Measurements from ENCODE around the gene FBXW5.

FBXW5 gene

DNA sequence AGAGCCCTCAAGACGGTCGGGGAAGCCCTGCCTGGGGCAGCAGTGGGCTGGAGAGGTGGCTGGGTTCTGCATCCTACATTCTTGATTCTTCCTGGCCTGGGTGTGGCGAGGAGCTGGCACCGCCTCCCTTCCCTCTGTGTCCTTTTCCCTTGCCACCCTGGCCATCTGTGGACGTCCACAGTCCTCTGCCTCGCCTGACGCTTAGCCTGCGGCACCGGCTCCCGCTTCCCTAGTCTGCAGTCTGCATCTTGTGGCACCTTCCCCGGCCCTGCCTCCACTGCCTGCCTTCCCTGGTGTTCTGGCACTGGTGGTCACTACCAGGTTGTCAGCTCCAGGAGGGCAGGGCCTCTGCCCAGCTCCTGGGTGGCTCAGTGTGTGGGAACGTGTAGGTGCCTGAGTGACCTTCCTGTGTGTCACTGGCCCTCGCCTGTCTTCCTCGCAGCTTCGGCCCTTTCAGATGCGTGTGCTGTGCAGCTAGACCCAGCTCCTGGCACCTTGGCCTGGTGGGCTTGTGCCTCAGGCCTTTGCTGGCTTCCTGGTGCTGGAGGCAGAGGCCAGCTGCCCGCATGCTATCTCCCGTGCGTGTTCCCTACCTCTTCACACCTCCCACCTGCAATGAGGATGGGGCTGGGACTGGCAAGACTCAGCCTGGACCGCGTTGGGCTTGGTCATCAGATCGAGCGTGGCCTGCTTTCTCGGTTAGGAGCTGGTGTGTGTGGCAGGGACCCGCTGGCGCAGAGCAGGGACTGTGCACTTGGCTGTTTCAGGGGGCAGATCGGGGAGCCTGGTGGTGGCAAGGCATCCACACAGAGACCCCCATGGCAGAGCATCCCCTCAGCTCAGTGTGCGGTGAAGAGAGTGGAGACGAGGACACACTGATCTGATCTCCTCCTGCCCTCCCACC, 37.3 kb downstream of the FBXW5 start:
- ATAC-seq: no peak
- TF ChIP-seq SNAI2 (CRISPR knock-in tag; IDR thresholded peaks at IDR 0.05) (no peak), BACH2 (CRISPR knock-in tag; IDR thresholded peaks at IDR 0.05; ENCODE audit: borderline replicate concordance) (no peak), OSR1 (CRISPR knock-in tag; IDR thresholded peaks at IDR 0.05) (no peak), TCF4 (CRISPR knock-in tag; IDR thresholded peaks at IDR 0.05; ENCODE audit: borderline replicate concordance) (no peak), RARB (CRISPR knock-in tag; IDR thresholded peaks at IDR 0.05) (no peak), ISL1 (CRISPR knock-in tag; IDR thresholded peaks at IDR 0.05) (no peak), TOX (CRISPR knock-in tag; IDR thresholded peaks at IDR 0.05; ENCODE audit: borderline replicate concordance) (no peak), ZNF70 (CRISPR knock-in tag; IDR thresholded peaks at IDR 0.05) (no peak), ARNTL (CRISPR knock-in tag; IDR thresholded peaks at IDR 0.05; ENCODE audit: borderline replicate concordance, low read depth) (no peak)
- TF ChIP-seq, protein P1, sequence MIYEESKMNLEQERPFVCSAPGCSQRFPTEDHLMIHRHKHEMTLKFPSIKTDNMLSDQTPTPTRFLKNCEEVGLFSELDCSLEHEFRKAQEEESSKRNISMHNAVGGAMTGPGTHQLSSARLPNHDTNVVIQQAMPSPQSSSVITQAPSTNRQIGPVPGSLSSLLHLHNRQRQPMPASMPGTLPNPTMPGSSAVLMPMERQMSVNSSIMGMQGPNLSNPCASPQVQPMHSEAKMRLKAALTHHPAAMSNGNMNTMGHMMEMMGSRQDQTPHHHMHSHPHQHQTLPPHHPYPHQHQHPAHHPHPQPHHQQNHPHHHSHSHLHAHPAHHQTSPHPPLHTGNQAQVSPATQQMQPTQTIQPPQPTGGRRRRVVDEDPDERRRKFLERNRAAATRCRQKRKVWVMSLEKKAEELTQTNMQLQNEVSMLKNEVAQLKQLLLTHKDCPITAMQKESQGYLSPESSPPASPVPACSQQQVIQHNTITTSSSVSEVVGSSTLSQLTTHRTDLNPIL (CRISPR knock-in tag; IDR thresholded peaks at IDR 0.05; ENCODE audit: low read depth): no peak

DNA sequence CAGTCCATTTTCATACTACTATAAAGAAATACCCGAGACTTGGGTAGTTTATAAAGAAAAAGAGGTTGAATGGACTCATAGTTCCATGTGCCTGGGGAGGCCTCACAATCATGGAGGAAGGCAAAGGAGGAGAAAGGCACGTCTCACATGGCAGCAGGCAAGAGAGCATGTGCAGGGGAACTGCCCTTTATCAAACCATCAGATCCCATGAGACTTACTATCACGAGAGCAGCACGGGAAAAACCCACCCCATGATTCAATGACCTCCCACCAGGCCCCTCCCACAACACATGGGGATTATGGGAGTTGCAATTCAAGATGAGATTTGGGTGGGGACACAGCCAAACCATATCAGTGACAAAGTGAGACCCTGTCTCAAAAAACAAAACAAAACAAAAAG, 38.3 kb downstream of the FBXW5 start:
- no peak for ATAC-seq
- TF ChIP-seq ARNTL (CRISPR knock-in tag; IDR thresholded peaks at IDR 0.05; ENCODE audit: borderline replicate concordance, low read depth): no peak
- TF ChIP-seq RARB (CRISPR knock-in tag; IDR thresholded peaks at IDR 0.05): no peak
- TF ChIP-seq ZNF8 (CRISPR knock-in tag; IDR thresholded peaks at IDR 0.05): no peak
- TF ChIP-seq, protein P2, sequence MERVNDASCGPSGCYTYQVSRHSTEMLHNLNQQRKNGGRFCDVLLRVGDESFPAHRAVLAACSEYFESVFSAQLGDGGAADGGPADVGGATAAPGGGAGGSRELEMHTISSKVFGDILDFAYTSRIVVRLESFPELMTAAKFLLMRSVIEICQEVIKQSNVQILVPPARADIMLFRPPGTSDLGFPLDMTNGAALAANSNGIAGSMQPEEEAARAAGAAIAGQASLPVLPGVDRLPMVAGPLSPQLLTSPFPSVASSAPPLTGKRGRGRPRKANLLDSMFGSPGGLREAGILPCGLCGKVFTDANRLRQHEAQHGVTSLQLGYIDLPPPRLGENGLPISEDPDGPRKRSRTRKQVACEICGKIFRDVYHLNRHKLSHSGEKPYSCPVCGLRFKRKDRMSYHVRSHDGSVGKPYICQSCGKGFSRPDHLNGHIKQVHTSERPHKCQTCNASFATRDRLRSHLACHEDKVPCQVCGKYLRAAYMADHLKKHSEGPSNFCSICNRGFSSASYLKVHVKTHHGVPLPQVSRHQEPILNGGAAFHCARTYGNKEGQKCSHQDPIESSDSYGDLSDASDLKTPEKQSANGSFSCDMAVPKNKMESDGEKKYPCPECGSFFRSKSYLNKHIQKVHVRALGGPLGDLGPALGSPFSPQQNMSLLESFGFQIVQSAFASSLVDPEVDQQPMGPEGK (CRISPR knock-in tag; IDR thresholded peaks at IDR 0.05; ENCODE audit: borderline replicate concordance): no peak
- TF ChIP-seq, protein P3, sequence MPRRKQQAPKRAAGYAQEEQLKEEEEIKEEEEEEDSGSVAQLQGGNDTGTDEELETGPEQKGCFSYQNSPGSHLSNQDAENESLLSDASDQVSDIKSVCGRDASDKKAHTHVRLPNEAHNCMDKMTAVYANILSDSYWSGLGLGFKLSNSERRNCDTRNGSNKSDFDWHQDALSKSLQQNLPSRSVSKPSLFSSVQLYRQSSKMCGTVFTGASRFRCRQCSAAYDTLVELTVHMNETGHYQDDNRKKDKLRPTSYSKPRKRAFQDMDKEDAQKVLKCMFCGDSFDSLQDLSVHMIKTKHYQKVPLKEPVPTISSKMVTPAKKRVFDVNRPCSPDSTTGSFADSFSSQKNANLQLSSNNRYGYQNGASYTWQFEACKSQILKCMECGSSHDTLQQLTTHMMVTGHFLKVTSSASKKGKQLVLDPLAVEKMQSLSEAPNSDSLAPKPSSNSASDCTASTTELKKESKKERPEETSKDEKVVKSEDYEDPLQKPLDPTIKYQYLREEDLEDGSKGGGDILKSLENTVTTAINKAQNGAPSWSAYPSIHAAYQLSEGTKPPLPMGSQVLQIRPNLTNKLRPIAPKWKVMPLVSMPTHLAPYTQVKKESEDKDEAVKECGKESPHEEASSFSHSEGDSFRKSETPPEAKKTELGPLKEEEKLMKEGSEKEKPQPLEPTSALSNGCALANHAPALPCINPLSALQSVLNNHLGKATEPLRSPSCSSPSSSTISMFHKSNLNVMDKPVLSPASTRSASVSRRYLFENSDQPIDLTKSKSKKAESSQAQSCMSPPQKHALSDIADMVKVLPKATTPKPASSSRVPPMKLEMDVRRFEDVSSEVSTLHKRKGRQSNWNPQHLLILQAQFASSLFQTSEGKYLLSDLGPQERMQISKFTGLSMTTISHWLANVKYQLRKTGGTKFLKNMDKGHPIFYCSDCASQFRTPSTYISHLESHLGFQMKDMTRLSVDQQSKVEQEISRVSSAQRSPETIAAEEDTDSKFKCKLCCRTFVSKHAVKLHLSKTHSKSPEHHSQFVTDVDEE (CRISPR knock-in tag; IDR thresholded peaks at IDR 0.05): no peak
- TF ChIP-seq TCF4 (CRISPR knock-in tag; IDR thresholded peaks at IDR 0.05; ENCODE audit: borderline replicate concordance): no peak

DNA sequence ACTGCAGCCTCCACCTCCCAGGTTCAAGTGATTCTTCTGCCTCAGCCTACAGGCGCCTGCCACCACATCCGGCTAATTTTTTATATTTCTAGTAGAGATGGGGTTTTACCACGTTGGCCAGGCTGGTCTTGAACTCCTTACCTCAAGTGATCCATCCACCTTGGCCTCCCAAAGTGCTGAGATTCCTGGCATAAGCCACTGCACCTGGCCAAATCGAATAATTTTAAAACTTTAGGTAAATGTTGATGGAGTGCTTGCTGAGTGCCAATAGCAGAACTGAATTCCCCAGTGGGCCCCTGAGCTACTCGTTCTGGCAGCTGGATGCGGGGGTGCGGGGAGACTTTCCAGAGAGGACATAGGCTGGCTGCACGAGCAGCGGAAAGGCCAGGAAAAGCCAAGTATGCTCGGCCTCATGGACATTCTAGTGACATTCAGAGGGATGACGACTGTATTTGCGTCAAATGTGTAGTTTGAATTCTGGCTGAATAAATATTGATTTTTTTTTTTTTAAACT, 41.4 kb downstream of the FBXW5 start:
- TF ChIP-seq GLIS3 (CRISPR knock-in tag; IDR thresholded peaks at IDR 0.05) (no peak), ZNF565 (CRISPR knock-in tag; conservative IDR thresholded peaks at IDR 0.05; ENCODE audit: low read depth) (no peak), ESRRG (CRISPR knock-in tag; IDR thresholded peaks at IDR 0.05) (no peak), SNAI2 (CRISPR knock-in tag; IDR thresholded peaks at IDR 0.05) (no peak), RARB (CRISPR knock-in tag; IDR thresholded peaks at IDR 0.05) (no peak), ZFP30 (CRISPR knock-in tag; IDR thresholded peaks at IDR 0.05) (no peak), TOX (CRISPR knock-in tag; IDR thresholded peaks at IDR 0.05; ENCODE audit: borderline replicate concordance) (no peak), ZNF8 (CRISPR knock-in tag; IDR thresholded peaks at IDR 0.05) (no peak), ZFP3 (CRISPR knock-in tag; IDR thresholded peaks at IDR 0.05) (no peak), CSDC2 (CRISPR knock-in tag; IDR thresholded peaks at IDR 0.05) (no peak), TCF4 (CRISPR knock-in tag; IDR thresholded peaks at IDR 0.05; ENCODE audit: borderline replicate concordance) (no peak)
- TF ChIP-seq, protein P4, sequence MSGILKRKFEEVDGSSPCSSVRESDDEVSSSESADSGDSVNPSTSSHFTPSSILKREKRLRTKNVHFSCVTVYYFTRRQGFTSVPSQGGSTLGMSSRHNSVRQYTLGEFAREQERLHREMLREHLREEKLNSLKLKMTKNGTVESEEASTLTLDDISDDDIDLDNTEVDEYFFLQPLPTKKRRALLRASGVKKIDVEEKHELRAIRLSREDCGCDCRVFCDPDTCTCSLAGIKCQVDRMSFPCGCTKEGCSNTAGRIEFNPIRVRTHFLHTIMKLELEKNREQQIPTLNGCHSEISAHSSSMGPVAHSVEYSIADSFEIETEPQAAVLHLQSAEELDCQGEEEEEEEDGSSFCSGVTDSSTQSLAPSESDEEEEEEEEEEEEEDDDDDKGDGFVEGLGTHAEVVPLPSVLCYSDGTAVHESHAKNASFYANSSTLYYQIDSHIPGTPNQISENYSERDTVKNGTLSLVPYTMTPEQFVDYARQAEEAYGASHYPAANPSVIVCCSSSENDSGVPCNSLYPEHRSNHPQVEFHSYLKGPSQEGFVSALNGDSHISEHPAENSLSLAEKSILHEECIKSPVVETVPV (CRISPR knock-in tag; IDR thresholded peaks at IDR 0.05): no peak
- ATAC-seq: no peak

Data from SK-N-SH treated with all-trans-retinoic acid at 6 μM for 48 hours (cell line).